ENCODE data around the gene ADRB1. TPM values are rescaled to one million over a fixed set of nuclear protein-coding genes. Genes with fewer than 3 reads are reported as not detected.

ADRB1 gene
- total and polyA plus RNA-seq, 2 experiments from 2014 or later: 0.23 to 0.24 TPM

- Mint-ChIP-seq H3K9me3 (no peaks in the 10 kb centered on the region), H3K4me1 (peaks cover 15% of the 10 kb centered on the region; the same call in 2 of the 3 replicates), H3K4me3 (no peak overlapping the region), H3K27ac (no peak overlapping the region), H3K36me3 (ENCODE audit: low read depth) (no peaks in the 10 kb centered on the region), H3K27me3 (ENCODE audit: insufficient read depth, low read depth, poor library complexity) (no peaks in the 10 kb centered on the region)
- no peak overlapping the region for H3K4me2 ChIP-seq
- no peaks in the 10 kb centered on the region for H3K36me3 ChIP-seq (ENCODE audit: insufficient read depth)
- H3K79me2 ChIP-seq (replicated peaks; ENCODE audit: insufficient read depth): no peaks in the 10 kb centered on the region
- H3K27me3 ChIP-seq (ENCODE audit: insufficient read depth): no peaks in the 10 kb centered on the region
- no peak overlapping the region for H3K27ac ChIP-seq (ENCODE audit: low read depth)
- no peak overlapping the region for H2AFZ ChIP-seq
- no peak for DNase-seq (ENCODE audit: low spot score)
- no peaks in the 10 kb centered on the region for H3K9me2 ChIP-seq (ENCODE audit: insufficient read depth)
- H3F3A ChIP-seq (replicated peaks; ENCODE audit: low read depth): no peaks in the 10 kb centered on the region
- no peaks in the 10 kb centered on the region for H4K20me1 ChIP-seq (replicated peaks; ENCODE audit: insufficient read depth)
- TF ChIP-seq ZNF462 (CRISPR knock-in tag; IDR thresholded peaks at IDR 0.05): no peak
- TF ChIP-seq JUNB (IDR thresholded peaks at IDR 0.05; ENCODE audit: unreplicated experiment): no peak
- no peak for TF ChIP-seq NANOG (IDR thresholded peaks at IDR 0.05; ENCODE audit: borderline replicate concordance)
- TF ChIP-seq EZH2phosphoT487 (IDR thresholded peaks at IDR 0.05; ENCODE audit: unreplicated experiment): no peak
- no peak for TF ChIP-seq CTCF (conservative IDR thresholded peaks at IDR 0.05; ENCODE audit: low read depth in 2 of 2)
- no peak for TF ChIP-seq ZNF331 (CRISPR knock-in tag; IDR thresholded peaks at IDR 0.05; ENCODE audit: low read depth)
- no peak overlapping the region for H3K4me3 ChIP-seq
- no peak for ATAC-seq
- peaks cover 11% of the 10 kb centered on the region; the same call in 1 of the 2 replicates for H3K4me1 ChIP-seq (ENCODE audit: insufficient read depth)
Observed at GRCh38 chr10:114065049-114065435, 21.4 kb downstream of the ADRB1 start.
